Activated CD8-positive, alpha-beta memory T cell treated with anti-CD3 and anti-CD28 coated beads, Interleukin-2, amount 50 U/mL, for 1 hour (primary cell): Measurements from ENCODE around the gene TRAF2.
"Not testable (repeated sequence)": the region's sequence is repeated elsewhere in the genome, so short reads cannot be mapped to it uniquely, and the experiment has no call there.

ENCODE experiments used
- DNase-seq: peaks from one replicate; pipeline ENCODE4 v3.0.0-alpha.2; 2020; ENCODE audit errors: extremely low read depth

Gene TRAF2

GRCh38 chr9:136885950-136886578, at the start of gene TRAF2:
Gene TRAF2, plus strand, starts transcription at chr9:136886516. Its CDS starts 12,225 bp downstream, at chr9:136898741.
- peak; percentile 91 for DNase-seq

- DNase-seq, result no peak
These were observed 49.0 kb upstream of the TRAF2 start for GRCh38 chr9:136837146-136837855.

- not testable (repeated sequence) for DNase-seq
These were observed 48.4 kb upstream of the TRAF2 start for GRCh38 chr9:136837856-136838277.

- DNase-seq, result no peak
These were observed 47.7 kb upstream of the TRAF2 start for GRCh38 chr9:136838314-136839228.

- DNase-seq, result no peak
These were observed 46.8 kb upstream of the TRAF2 start for GRCh38 chr9:136839229-136840139.

- no peak for DNase-seq
These were observed 46.0 kb upstream of the TRAF2 start for GRCh38 chr9:136840140-136840876.

- no peak for DNase-seq
These were observed 45.3 kb upstream of the TRAF2 start for GRCh38 chr9:136840877-136841645.

- DNase-seq, result not testable (repeated sequence)
These were observed 44.5 kb upstream of the TRAF2 start for GRCh38 chr9:136841646-136842379.

- peak; percentile 40 for DNase-seq
These were observed 43.9 kb upstream of the TRAF2 start, which contains the start of gene AJM1 for GRCh38 chr9:136842380-136842948. Gene AJM1, plus strand, starts transcription at chr9:136842478. Its CDS starts 1,937 bp downstream, at chr9:136844415.

- DNase-seq, result not testable (repeated sequence)
These were observed 43.0 kb upstream of the TRAF2 start for GRCh38 chr9:136843159-136843800.

GRCh38 chr9:136843801-136844740, 42.2 kb upstream of the TRAF2 start:
- not testable (repeated sequence) for DNase-seq

GRCh38 chr9:136844761-136845464, 41.4 kb upstream of the TRAF2 start:
- DNase-seq, result no peak

- DNase-seq, result no peak
These were observed 40.7 kb upstream of the TRAF2 start for GRCh38 chr9:136845465-136846260.

GRCh38 chr9:136846376-136847087, 39.8 kb upstream of the TRAF2 start:
- no peak for DNase-seq
